Sigmoid colon (tissue), 7 donors: ENCODE measurements around the gene SEC16A. TPM values are rescaled to one million over a fixed set of nuclear protein-coding genes. Genes with fewer than 3 reads are reported as not detected.

Experiments
- DNase-seq: peaks from one replicate; pipeline ENCODE4 v3.0.0-alpha.2; 2019
- H3K27ac ChIP-seq, 4 donors: fragments of 200-600 bp; sonication (generic); one replicate each; pipeline ENCODE4 v1.5.1; 2016 to 2019; ENCODE audit warnings: mild to moderate bottlenecking in 1 of 4
- H3K27me3 ChIP-seq, 3 donors: fragments of 200-600 bp; sonication (generic); one replicate each; pipeline ENCODE4 v1.5.1; 2019; ENCODE audit warnings: mild to moderate bottlenecking in 1 of 3
- H3K36me3 ChIP-seq, 4 donors: fragments of 200-600 bp; sonication (generic); one replicate each; pipeline ENCODE4 v1.5.1; 2016 to 2019
- H3K4me1 ChIP-seq, 4 donors: fragments of 200-600 bp; sonication (generic); one replicate each; pipeline ENCODE4 v1.5.1; 2017 to 2019
- H3K4me3 ChIP-seq, 4 donors: fragments of 200-600 bp; sonication (generic); one replicate each; pipeline ENCODE4 v1.5.1; 2017 to 2019; ENCODE audit warnings: mild to moderate bottlenecking in 2 of 4, moderate library complexity in 1 of 4
- H3K9me3 ChIP-seq, 4 donors: fragments of 200-600 bp in 3 of 4; sonication (generic) in 3 of 4; one replicate each; pipeline versions ENCODE4 v1.5.1 to v1.6.1; 2013 to 2019
- CTCF ChIP-seq, 4 experiments: fragments of 450-650 bp in 3 of 4; fragments of 200-600 bp in 1 of 4; IDR thresholded peaks; one replicate each; pipeline ENCODE4 v1.5.1; 2016 to 2019; ENCODE audit warnings: antibody characterized with exemption in 4 of 4, mild to moderate bottlenecking in 3 of 4, moderate library complexity in 2 of 4
- EP300 ChIP-seq, 4 donors: sonication (generic); formaldehyde crosslinking; IDR thresholded peaks; one replicate each; pipeline ENCODE4 v1.6.1; 2017; ENCODE audit warnings: antibody characterized with exemption in 4 of 4
- POLR2A ChIP-seq, 2 donors: fragments of 450-650 bp; IDR thresholded peaks; one replicate each; pipeline ENCODE4 v1.6.1; 2016; ENCODE audit warnings: antibody characterized with exemption in 2 of 2, mild to moderate bottlenecking in 2 of 2, moderate library complexity in 2 of 2
- POLR2AphosphoS5 ChIP-seq, 4 donors: sonication (generic); formaldehyde crosslinking; IDR thresholded peaks; one replicate each; pipeline ENCODE4 v1.6.1; 2017; ENCODE audit warnings: antibody characterized with exemption in 4 of 4
- WGBS, 2 donors: extraction: QIAGEN DNeasy Blood & Tissue Kit; methylation state at CpG; one replicate each; pipeline ENCODE4 v1.1.7; 2013; 5-methylcytosine and 5-hydroxymethylcytosine counted together
- intact Hi-C: fragments of 100-400 bp; cut with DNase I; formaldehyde crosslinking; loops from one replicate; pipeline ENCODE4 v1.15.1; 2023
- polyA plus RNA-seq, 3 donors: library from polyadenylated mRNA; stranded (reverse); fragments of 200-250 nt; gene quantifications; one replicate each; pipeline ENCODE4 v1.2.3, GENCODE V29; 2013
- small RNA-seq, 3 donors: library from RNA; depleted of rRNA; stranded (forward); fragments of <200 nt; gene quantifications; one replicate each; pipeline ENCODE3, GENCODE V24; 2016
- total RNA-seq, 4 donors: library from RNA; depleted of rRNA; stranded (reverse); fragments of >200 nt; gene quantifications; one replicate each; pipeline ENCODE4 v1.1.0, GENCODE V29; 2016
- donor health status: healthy with polysubstance abuse.
- donor health status: Bipolar disorder and iron deficiency.
- donor health status: healthy.

SEC16A gene
- total and polyA plus RNA-seq, 7 donors = 22.8 to 57.0 (median 27.5) TPM

GRCh38 chr9:136394312-136395019 is 88.4 kb downstream of the SEC16A start:
- TF ChIP-seq POLR2AphosphoS5 (IDR thresholded peaks at IDR 0.05) (no peak), EP300 (IDR thresholded peaks at IDR 0.05) (no peak), POLR2A (IDR thresholded peaks at IDR 0.05) (no peak)
- WGBS, 2 donors = 94 to 96% methylated on average over 21 of the region's 21 CpGs
- Histone ChIP-seq H3K27ac (no peak overlapping the region), H3K4me1 (peaks cover 0 to 14% (median 12%) of the 10 kb centered on the region in 4 donors), H3K27me3 (no peaks in the 10 kb centered on the region), H3K4me3 (no peak overlapping the region), H3K9me3 (no peaks in the 10 kb centered on the region), H3K36me3 (peaks cover 19 to 80% (median 47%) of the 10 kb centered on the region in 4 donors)
- intact Hi-C loops = no loop called here
- no peak for DNase-seq

DNA sequence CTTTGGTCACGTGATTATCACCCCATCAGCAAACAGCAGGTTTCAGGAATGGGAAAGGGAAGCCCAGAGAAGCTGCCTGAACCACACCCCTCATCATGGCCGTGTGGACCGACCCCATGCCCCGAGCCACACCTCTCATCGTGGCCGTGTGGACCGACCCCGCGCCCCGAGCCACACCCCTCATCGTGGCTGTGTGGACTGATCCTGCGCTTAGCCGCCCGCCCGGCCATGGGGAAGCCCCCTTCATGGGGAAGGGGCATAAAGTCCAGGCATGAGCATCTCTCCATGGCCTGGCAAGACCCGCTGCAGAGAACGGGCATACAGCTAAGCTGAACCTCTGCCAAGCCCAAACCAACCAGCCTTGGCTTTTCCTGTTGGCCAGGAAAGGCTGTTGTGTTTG is 89.3 kb downstream of the SEC16A start:
- DNase-seq = no peak
- TF ChIP-seq EP300 (IDR thresholded peaks at IDR 0.05) (no peak), CTCF (IDR thresholded peaks at IDR 0.05) (no peak), POLR2AphosphoS5 (IDR thresholded peaks at IDR 0.05) (no peak), POLR2A (IDR thresholded peaks at IDR 0.05) (no peak)
- H3K9me3 ChIP-seq = no peaks in the 10 kb centered on the region
- intact Hi-C loops = no loop called here
- peaks cover 21 to 89% (median 48%) of the 10 kb centered on the region in 4 donors for H3K36me3 ChIP-seq
- WGBS, 2 donors = 73 to 85% methylated on average over 17 of the region's 17 CpGs
- no peak overlapping the region for H3K4me3 ChIP-seq
- H3K27ac ChIP-seq = peak overlapping the region in 1 of 4 donors; percentile 17
- H3K4me1 ChIP-seq = peaks cover 0 to 5% (median 3%) of the 10 kb centered on the region in 4 donors
- no peaks in the 10 kb centered on the region for H3K27me3 ChIP-seq

GRCh38 chr9:136392538-136393449 is 90.0 kb downstream of the SEC16A start:
- Histone ChIP-seq H3K36me3 (peaks cover 28 to 92% (median 50%) of the 10 kb centered on the region in 4 donors), H3K9me3 (no peaks in the 10 kb centered on the region), H3K4me1 (no peaks in the 10 kb centered on the region), H3K27ac (no peak overlapping the region), H3K4me3 (no peak overlapping the region), H3K27me3 (no peaks in the 10 kb centered on the region)
- TF ChIP-seq CTCF (IDR thresholded peaks at IDR 0.05) (no peak), EP300 (IDR thresholded peaks at IDR 0.05) (no peak), POLR2A (IDR thresholded peaks at IDR 0.05) (no peak), POLR2AphosphoS5 (IDR thresholded peaks at IDR 0.05) (no peak)
- intact Hi-C loops = no loop called here
- no peak for DNase-seq
- WGBS, 2 donors = 90 to 92% methylated on average over 21 of the region's 21 CpGs

DNA sequence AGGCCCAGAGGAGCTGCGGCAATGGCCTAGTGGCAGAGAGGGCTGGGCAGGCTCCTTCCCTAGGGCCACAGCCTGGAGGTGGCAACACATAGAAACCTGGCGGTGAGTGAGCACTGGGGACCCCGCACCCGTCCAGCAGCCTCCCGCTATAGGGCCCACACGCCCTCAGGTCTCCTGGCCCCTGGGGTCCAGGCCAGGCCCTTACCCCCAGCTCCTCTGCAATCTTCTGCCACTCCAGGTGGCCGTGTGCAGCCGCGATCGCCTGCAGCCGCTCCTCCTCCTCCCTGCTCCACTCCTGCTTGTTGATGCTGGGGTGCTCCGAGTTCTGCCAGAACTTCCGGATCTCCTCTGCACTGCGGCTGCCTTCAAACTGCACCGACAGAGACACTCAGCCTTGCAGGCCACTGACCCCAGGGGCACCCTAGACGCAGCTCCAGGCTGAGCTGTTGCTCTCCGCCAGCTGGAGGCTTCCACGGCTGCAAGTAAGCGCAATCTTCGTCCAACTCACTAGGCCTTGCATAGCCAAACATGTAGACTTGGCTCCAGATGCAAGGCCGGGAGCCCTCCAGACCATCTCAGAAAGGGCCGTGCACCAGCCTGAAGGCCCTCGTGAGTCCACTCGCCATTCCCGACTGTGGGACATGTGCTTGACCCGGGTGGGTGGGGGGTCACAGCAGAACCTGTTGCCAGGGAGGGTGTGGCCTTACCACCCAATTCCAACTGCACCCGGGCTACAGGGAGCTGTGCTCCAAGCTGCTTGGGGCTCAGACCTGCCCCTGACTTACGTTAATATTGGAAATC is 90.9 kb downstream of the SEC16A start:
- H3K27me3 ChIP-seq = no peaks in the 10 kb centered on the region
- TF ChIP-seq POLR2AphosphoS5 (IDR thresholded peaks at IDR 0.05) (no peak), POLR2A (IDR thresholded peaks at IDR 0.05) (no peak), CTCF (IDR thresholded peaks at IDR 0.05) (no peak), EP300 (IDR thresholded peaks at IDR 0.05) (no peak)
- 95% methylated on average over 28 of the region's 28 CpGs for WGBS, 2 donors
- no peaks in the 10 kb centered on the region for H3K4me1 ChIP-seq
- H3K27ac ChIP-seq = no peak overlapping the region
- no peak for DNase-seq
- intact Hi-C loops = no loop called here
- no peak overlapping the region for H3K4me3 ChIP-seq
- peaks cover 34 to 92% (median 55%) of the 10 kb centered on the region in 4 donors for H3K36me3 ChIP-seq
- no peaks in the 10 kb centered on the region for H3K9me3 ChIP-seq

Small RNA genes within 50 kb of the gene (small RNA-seq; reads per million reads assigned to genes)
- 0 reads per million in 3 donors for gene MIR4673

Other genes with a start within 250 kb of the SEC16A start
- gene QSOX2, start 237.2 kb downstream of the SEC16A start, total RNA-seq = 1 to 10 TPM; 3.2 to 6.4 (median 4.8) TPM
- 10 to 100 TPM in 1 of 3 donors, under 1 TPM in 2; 0.60 to 10.1 (median 0.69) TPM for gene QSOX2, start 237.2 kb downstream of the SEC16A start, polyA plus RNA-seq
- gene CCDC187, start 178.9 kb downstream of the SEC16A start, total RNA-seq = not detected
- under 1 TPM in 1 of 3 donors, not detected in 2; 0.32 TPM for gene CCDC187, start 178.9 kb downstream of the SEC16A start, polyA plus RNA-seq
- gene GPSM1, start 155.5 kb downstream of the SEC16A start, total RNA-seq = 10 to 100 TPM in 2 of 4 donors, 1 to 10 TPM in 2; 5.0 to 16.1 (median 12.2) TPM
- gene GPSM1, start 155.5 kb downstream of the SEC16A start, polyA plus RNA-seq = 1 to 10 TPM; 2.3 to 4.8 (median 2.4) TPM
- gene DNLZ, start 119.3 kb downstream of the SEC16A start, total RNA-seq = 10 to 100 TPM; 19.7 to 41.9 (median 37.8) TPM
- gene DNLZ, start 119.3 kb downstream of the SEC16A start, polyA plus RNA-seq = 10 to 100 TPM in 2 of 3 donors, 1 to 10 TPM in 1; 8.4 to 11.6 (median 10.2) TPM
- gene CARD9, start 109.4 kb downstream of the SEC16A start, total RNA-seq = 1 to 10 TPM; 1.5 to 6.9 (median 2.3) TPM
- 1 to 10 TPM; 1.8 to 3.0 (median 2.3) TPM for gene CARD9, start 109.4 kb downstream of the SEC16A start, polyA plus RNA-seq
- 10 to 100 TPM in 1 of 4 donors, 1 to 10 TPM in 3; 2.6 to 10.8 (median 5.1) TPM for gene SNAPC4, start 82.9 kb downstream of the SEC16A start, total RNA-seq
- gene SNAPC4, start 82.9 kb downstream of the SEC16A start, polyA plus RNA-seq = 10 to 100 TPM in 1 of 3 donors, 1 to 10 TPM in 2; 1.4 to 10.4 (median 1.8) TPM
- 10 to 100 TPM; 23.2 to 42.7 (median 32.9) TPM for gene ENTR1, start 72.4 kb downstream of the SEC16A start, total RNA-seq
- 10 to 100 TPM; 16.2 to 47.2 (median 17.6) TPM for gene ENTR1, start 72.4 kb downstream of the SEC16A start, polyA plus RNA-seq
- 10 to 100 TPM; 22.9 to 28.5 (median 25.6) TPM for gene PMPCA, start 72.4 kb downstream of the SEC16A start, total RNA-seq
- gene PMPCA, start 72.4 kb downstream of the SEC16A start, polyA plus RNA-seq = 10 to 100 TPM; 24.6 to 49.9 (median 30.3) TPM
- gene INPP5E, start 43.2 kb downstream of the SEC16A start, total RNA-seq = 10 to 100 TPM in 1 of 4 donors, 1 to 10 TPM in 3; 4.6 to 12.2 (median 6.6) TPM
- 1 to 10 TPM; 1.8 to 7.5 (median 2.3) TPM for gene INPP5E, start 43.2 kb downstream of the SEC16A start, polyA plus RNA-seq
- 10 to 100 TPM; 16.6 to 36.0 (median 31.8) TPM for gene NOTCH1, start 63.0 kb upstream of the SEC16A start, total RNA-seq
- 10 to 100 TPM in 1 of 3 donors, 1 to 10 TPM in 2; 1.8 to 30.8 (median 3.7) TPM for gene NOTCH1, start 63.0 kb upstream of the SEC16A start, polyA plus RNA-seq
- gene EGFL7, start 179.9 kb upstream of the SEC16A start, total RNA-seq = 10 to 100 TPM; 31.0 to 75.6 (median 46.0) TPM
- gene EGFL7, start 179.9 kb upstream of the SEC16A start, polyA plus RNA-seq = 10 to 100 TPM in 2 of 3 donors, 1 to 10 TPM in 1; 6.0 to 43.5 (median 27.6) TPM
- 10 to 100 TPM; 28.0 to 62.4 (median 33.7) TPM for gene AGPAT2, start 204.4 kb upstream of the SEC16A start, total RNA-seq
- 100 to 1,000 TPM in 2 of 3 donors, 10 to 100 TPM in 1; 92.5 to 345 (median 181) TPM for gene AGPAT2, start 204.4 kb upstream of the SEC16A start, polyA plus RNA-seq
- 10 to 100 TPM in 3 of 4 donors, 1 to 10 TPM in 1; 9.6 to 18.3 (median 14.3) TPM for gene DIPK1B, start 229.5 kb upstream of the SEC16A start, total RNA-seq
- 1 to 10 TPM in 1 of 3 donors, under 1 TPM in 2; 0.23 to 6.5 (median 0.60) TPM for gene DIPK1B, start 229.5 kb upstream of the SEC16A start, polyA plus RNA-seq